Endodermal cell (in vitro differentiated cells): ENCODE measurements around the gene CDKN2A. TPM values are rescaled to one million over a fixed set of nuclear protein-coding genes. Genes with fewer than 3 reads are reported as not detected.

ENCODE experiments used
- DNase-seq: peaks from one replicate; pipeline ENCODE4 v3.0.0-alpha.2; 2017
- H3K27ac ChIP-seq: 2 replicates; pipeline ENCODE4 v1.5.1; 2013; ENCODE audit warnings: mild to moderate bottlenecking, low read depth, low read length, moderate library complexity
- H3K27me3 ChIP-seq: 2 replicates; pipeline ENCODE4 v1.6.1; 2013; ENCODE audit warnings: mild to moderate bottlenecking, low read length, moderate library complexity; ENCODE audit not compliant: insufficient read depth, control insufficient read depth, poor library complexity, severe bottlenecking
- H3K36me3 ChIP-seq: 2 replicates; pipeline ENCODE4 v1.7.0; 2013; ENCODE audit warnings: mild to moderate bottlenecking, low read length, moderate library complexity; ENCODE audit not compliant: control insufficient read depth, insufficient read depth
- H3K4me1 ChIP-seq: one replicate; pipeline ENCODE4 v1.7.0; 2013; ENCODE audit warnings: low read length; ENCODE audit not compliant: control insufficient read depth, insufficient read depth
- H3K4me3 ChIP-seq: 2 replicates; pipeline ENCODE4 v1.5.1; 2013; ENCODE audit warnings: mild to moderate bottlenecking, low read length, moderate library complexity
- H3K9ac ChIP-seq: 2 replicates; pipeline ENCODE4 v1.6.1; 2013; ENCODE audit warnings: mild to moderate bottlenecking, low read length, moderate library complexity; ENCODE audit not compliant: poor library complexity, severe bottlenecking; ENCODE audit errors: extremely low read depth
- H3K9me3 ChIP-seq: 2 replicates; pipeline ENCODE4 v1.6.1; 2013; ENCODE audit warnings: mild to moderate bottlenecking, low read length, moderate library complexity; ENCODE audit not compliant: control insufficient read depth
- H3K27ac Mint-ChIP-seq: 2 replicates; pipeline ENCODE4 v1.8.0; 2020; ENCODE audit warnings: mixed read lengths
- H3K27me3 Mint-ChIP-seq: 2 replicates; pipeline ENCODE4 v1.8.0; 2021; ENCODE audit warnings: mild to moderate bottlenecking, mixed read lengths; ENCODE audit not compliant: insufficient read depth
- H3K36me3 Mint-ChIP-seq: 2 replicates; pipeline ENCODE4 v1.8.0; 2020; ENCODE audit warnings: low read depth, mixed read lengths
- H3K4me1 Mint-ChIP-seq: 2 replicates; pipeline ENCODE4 v1.8.0; 2020; ENCODE audit warnings: mixed read lengths
- H3K4me3 Mint-ChIP-seq: 2 replicates; pipeline ENCODE4 v1.8.0; 2020; ENCODE audit warnings: mild to moderate bottlenecking, moderate library complexity, mixed read lengths
- H3K9me3 Mint-ChIP-seq: 2 replicates; pipeline ENCODE4 v1.8.0; 2020; ENCODE audit warnings: mild to moderate bottlenecking, mixed read lengths
- WGBS, 2 experiments: methylation state at CpG; one replicate each; pipeline versions ENCODE4 v1.1.5 to v1.1.7; 2013; ENCODE audit warnings: missing lambda C conversion rate in 2 of 2, mixed read lengths in 1 of 2; ENCODE audit not compliant: insufficient coverage in 1 of 2, insufficient read length in 1 of 2; 5-methylcytosine and 5-hydroxymethylcytosine counted together
- total RNA-seq, 2 donors: library from RNA; stranded (reverse); fragmentation: NEBNext Ultra II Directional in 1 of 2; extraction: Animal tissue kit (Norgen Biotek cat#: 25700) in 1 of 2; gene quantifications; 2 replicates in 1 of 2; 3 replicates in 1 of 2; pipeline ENCODE4 v1.2.1, GENCODE V29; 2021
- TF ChIP-seq, protein P1 (sequence below): fragments of 200-600 bp; sonication (generic); conservative IDR thresholded peaks from 2 replicates; pipeline ENCODE4 v1.5.0; 2021; ENCODE audit warnings: antibody characterized with exemption, mild to moderate bottlenecking

The CDKN2A gene
- total RNA-seq, 2 donors from 2014 or later: 1.9 to 6.7 TPM

DNA sequence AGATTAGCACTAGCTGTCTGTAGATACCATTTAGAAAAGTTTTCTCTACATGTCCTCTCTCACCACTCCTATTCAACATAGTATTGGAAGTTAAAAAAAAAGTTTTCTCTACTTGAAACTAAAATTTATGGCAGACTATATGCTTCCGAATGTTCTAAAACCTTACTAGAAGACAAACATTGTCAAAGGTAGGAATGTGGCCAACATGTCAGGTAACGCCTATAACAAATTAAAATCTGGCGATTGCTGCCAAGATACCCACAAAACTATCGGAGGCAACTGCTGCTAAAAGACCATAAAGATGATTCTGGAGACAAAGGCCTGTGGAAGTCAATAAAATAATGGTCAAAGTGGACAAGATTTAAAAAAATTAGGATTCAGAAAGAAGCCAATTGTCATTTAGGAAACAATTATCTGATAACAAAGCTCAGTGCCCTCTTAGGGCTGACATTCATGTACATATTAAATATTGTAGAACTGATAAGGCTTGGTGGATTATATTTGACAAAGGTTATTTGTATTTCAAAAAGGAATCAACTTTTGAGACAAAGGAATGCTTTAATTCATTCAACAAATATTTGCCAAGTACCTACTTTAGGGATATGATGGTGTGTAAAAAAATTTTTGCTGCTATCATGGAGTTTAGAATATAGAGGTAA lies 52.7 kb downstream of the CDKN2A start:
- Histone ChIP-seq H3K27ac (no peak overlapping the region), H3K36me3 (no peaks in the 10 kb centered on the region), H3K4me1 (no peaks in the 10 kb centered on the region), H3K9me3 (no peaks in the 10 kb centered on the region), H3K27me3 (no peaks in the 10 kb centered on the region), H3K9ac (no peak overlapping the region), H3K4me3 (no peak overlapping the region)
- no peak for DNase-seq
- no peaks in the 10 kb centered on the region for H3K4me1 Mint-ChIP-seq
- no peaks in the 10 kb centered on the region for H3K36me3 Mint-ChIP-seq
- H3K9me3 Mint-ChIP-seq: no peaks in the 10 kb centered on the region
- 90 to 93% methylated on average over 4 of the region's 4 CpGs for WGBS, 2 experiments
- TF ChIP-seq, protein P1, sequence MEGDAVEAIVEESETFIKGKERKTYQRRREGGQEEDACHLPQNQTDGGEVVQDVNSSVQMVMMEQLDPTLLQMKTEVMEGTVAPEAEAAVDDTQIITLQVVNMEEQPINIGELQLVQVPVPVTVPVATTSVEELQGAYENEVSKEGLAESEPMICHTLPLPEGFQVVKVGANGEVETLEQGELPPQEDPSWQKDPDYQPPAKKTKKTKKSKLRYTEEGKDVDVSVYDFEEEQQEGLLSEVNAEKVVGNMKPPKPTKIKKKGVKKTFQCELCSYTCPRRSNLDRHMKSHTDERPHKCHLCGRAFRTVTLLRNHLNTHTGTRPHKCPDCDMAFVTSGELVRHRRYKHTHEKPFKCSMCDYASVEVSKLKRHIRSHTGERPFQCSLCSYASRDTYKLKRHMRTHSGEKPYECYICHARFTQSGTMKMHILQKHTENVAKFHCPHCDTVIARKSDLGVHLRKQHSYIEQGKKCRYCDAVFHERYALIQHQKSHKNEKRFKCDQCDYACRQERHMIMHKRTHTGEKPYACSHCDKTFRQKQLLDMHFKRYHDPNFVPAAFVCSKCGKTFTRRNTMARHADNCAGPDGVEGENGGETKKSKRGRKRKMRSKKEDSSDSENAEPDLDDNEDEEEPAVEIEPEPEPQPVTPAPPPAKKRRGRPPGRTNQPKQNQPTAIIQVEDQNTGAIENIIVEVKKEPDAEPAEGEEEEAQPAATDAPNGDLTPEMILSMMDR: no peak
- peaks cover 6% of the 10 kb centered on the region for H3K27me3 Mint-ChIP-seq
- no peak overlapping the region for H3K4me3 Mint-ChIP-seq
- no peak overlapping the region for H3K27ac Mint-ChIP-seq

DNA sequence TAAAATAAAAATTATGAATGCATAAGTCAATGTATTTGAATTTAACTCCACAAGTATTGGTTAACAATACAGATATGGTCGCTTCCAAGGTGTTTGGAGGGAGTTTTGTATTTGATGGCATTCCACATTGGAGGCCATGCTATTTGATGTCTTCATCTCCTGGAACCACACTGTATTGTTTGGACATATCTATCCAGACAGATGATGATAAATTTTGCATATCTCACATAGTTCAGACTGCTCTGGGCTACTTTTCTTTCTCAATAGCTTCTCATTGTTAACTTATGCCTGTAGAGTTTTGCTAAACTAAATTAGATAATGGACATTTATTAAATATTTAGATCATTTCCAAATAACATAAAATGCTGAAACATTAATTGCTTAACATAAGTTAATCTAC lies 58.0 kb downstream of the CDKN2A start:
- no peaks in the 10 kb centered on the region for H3K27me3 Mint-ChIP-seq
- DNase-seq: no peak
- H3K4me3 ChIP-seq: no peak overlapping the region
- H3K36me3 Mint-ChIP-seq: peaks cover 7% of the 10 kb centered on the region
- H3K9ac ChIP-seq: no peak overlapping the region
- no peaks in the 10 kb centered on the region for H3K36me3 ChIP-seq
- no peaks in the 10 kb centered on the region for H3K9me3 ChIP-seq
- H3K4me3 Mint-ChIP-seq: no peak overlapping the region
- WGBS, 2 experiments: 89% methylated on average over 1 of the region's 1 CpG; no CpG with 5 or more reads in 1 of the 2 experiments
- peaks cover 16% of the 10 kb centered on the region for H3K4me1 Mint-ChIP-seq
- no peaks in the 10 kb centered on the region for H3K9me3 Mint-ChIP-seq
- no peak overlapping the region for H3K27ac ChIP-seq
- H3K27ac Mint-ChIP-seq: no peak overlapping the region
- no peaks in the 10 kb centered on the region for H3K4me1 ChIP-seq
- no peaks in the 10 kb centered on the region for H3K27me3 ChIP-seq
- TF ChIP-seq, protein P1: no peak

GRCh38 chr9:21935631-21936030 lies 58.6 kb downstream of the CDKN2A start:
- Histone ChIP-seq H3K27ac (no peak overlapping the region), H3K4me1 (no peaks in the 10 kb centered on the region), H3K4me3 (no peak overlapping the region), H3K36me3 (no peaks in the 10 kb centered on the region), H3K9me3 (no peaks in the 10 kb centered on the region), H3K27me3 (no peaks in the 10 kb centered on the region), H3K9ac (no peak overlapping the region)
- peaks cover 10% of the 10 kb centered on the region for H3K36me3 Mint-ChIP-seq
- TF ChIP-seq, protein P1: no peak
- peaks cover 16% of the 10 kb centered on the region for H3K4me1 Mint-ChIP-seq
- H3K9me3 Mint-ChIP-seq: no peaks in the 10 kb centered on the region
- no peak for DNase-seq
- WGBS, 2 experiments: 100% methylated on average over 1 of the region's 1 CpG; no CpG with 5 or more reads in 1 of the 2 experiments
- no peaks in the 10 kb centered on the region for H3K27me3 Mint-ChIP-seq
- no peak overlapping the region for H3K4me3 Mint-ChIP-seq
- H3K27ac Mint-ChIP-seq: no peak overlapping the region
